ENCODE measurements around the gene COL4A4. TPM values are rescaled to one million over a fixed set of nuclear protein-coding genes. Genes with fewer than 3 reads are reported as not detected.

Gene COL4A4
- total and polyA plus RNA-seq, 2 experiments from 2014 or later = 1.3 to 3.1 TPM

DNA sequence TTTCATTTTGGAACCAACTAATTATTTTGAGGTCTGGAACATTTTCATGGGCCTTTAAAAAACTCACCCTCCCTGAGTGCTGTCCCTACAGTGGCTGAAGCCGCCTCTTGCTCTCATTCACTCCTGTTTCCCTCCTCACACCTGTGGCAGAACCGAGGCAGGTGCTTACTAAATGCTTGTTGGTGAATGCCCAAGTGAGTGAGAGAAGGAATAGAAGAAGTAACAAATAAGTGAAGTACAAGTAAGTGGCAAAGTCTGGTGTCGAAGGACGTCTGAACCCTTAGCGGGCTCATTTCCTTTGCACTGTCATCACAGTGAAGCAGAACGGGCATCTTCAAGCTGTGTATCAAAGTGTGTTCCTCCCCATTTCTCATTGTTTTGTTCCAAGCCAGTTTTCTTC is 192.9 kb downstream of the COL4A4 start (continued):
- TF ChIP-seq POLR2AphosphoS5 (IDR thresholded peaks at IDR 0.05; ENCODE audit: low read depth) (no peak), STAT1 (IDR thresholded peaks at IDR 0.05; ENCODE audit: unreplicated experiment) (no peak), NANOG (IDR thresholded peaks at IDR 0.05; ENCODE audit: borderline replicate concordance) (no peak), ZNF331 (CRISPR knock-in tag; IDR thresholded peaks at IDR 0.05; ENCODE audit: low read depth) (no peak), CREB1 (CRISPR knock-in tag; IDR thresholded peaks at IDR 0.05; ENCODE audit: low read depth) (no peak)
- TF ChIP-seq, protein P1, sequence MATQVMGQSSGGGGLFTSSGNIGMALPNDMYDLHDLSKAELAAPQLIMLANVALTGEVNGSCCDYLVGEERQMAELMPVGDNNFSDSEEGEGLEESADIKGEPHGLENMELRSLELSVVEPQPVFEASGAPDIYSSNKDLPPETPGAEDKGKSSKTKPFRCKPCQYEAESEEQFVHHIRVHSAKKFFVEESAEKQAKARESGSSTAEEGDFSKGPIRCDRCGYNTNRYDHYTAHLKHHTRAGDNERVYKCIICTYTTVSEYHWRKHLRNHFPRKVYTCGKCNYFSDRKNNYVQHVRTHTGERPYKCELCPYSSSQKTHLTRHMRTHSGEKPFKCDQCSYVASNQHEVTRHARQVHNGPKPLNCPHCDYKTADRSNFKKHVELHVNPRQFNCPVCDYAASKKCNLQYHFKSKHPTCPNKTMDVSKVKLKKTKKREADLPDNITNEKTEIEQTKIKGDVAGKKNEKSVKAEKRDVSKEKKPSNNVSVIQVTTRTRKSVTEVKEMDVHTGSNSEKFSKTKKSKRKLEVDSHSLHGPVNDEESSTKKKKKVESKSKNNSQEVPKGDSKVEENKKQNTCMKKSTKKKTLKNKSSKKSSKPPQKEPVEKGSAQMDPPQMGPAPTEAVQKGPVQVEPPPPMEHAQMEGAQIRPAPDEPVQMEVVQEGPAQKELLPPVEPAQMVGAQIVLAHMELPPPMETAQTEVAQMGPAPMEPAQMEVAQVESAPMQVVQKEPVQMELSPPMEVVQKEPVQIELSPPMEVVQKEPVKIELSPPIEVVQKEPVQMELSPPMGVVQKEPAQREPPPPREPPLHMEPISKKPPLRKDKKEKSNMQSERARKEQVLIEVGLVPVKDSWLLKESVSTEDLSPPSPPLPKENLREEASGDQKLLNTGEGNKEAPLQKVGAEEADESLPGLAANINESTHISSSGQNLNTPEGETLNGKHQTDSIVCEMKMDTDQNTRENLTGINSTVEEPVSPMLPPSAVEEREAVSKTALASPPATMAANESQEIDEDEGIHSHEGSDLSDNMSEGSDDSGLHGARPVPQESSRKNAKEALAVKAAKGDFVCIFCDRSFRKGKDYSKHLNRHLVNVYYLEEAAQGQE (IDR thresholded peaks at IDR 0.05; ENCODE audit: unreplicated experiment) = no peak

- Histone ChIP-seq H3K4me3 (no peak overlapping the region), H3K4me2 (no peak overlapping the region), H3K79me2 (replicated peaks; ENCODE audit: insufficient read depth) (no peaks in the 10 kb centered on the region), H3K36me3 (ENCODE audit: insufficient read depth) (no peaks in the 10 kb centered on the region), H3K4me1 (ENCODE audit: insufficient read depth) (no peaks in the 10 kb centered on the region), H2AFZ (no peak overlapping the region), H3K9me2 (ENCODE audit: insufficient read depth) (no peaks in the 10 kb centered on the region), H3K27ac (ENCODE audit: low read depth) (no peak overlapping the region), H4K20me1 (replicated peaks; ENCODE audit: insufficient read depth) (no peaks in the 10 kb centered on the region), H3F3A (replicated peaks; ENCODE audit: low read depth) (no peaks in the 10 kb centered on the region), H3K27me3 (ENCODE audit: insufficient read depth) (no peaks in the 10 kb centered on the region)
- Mint-ChIP-seq H3K4me3 (no peak overlapping the region), H3K9me3 (no peaks in the 10 kb centered on the region), H3K27me3 (ENCODE audit: insufficient read depth, low read depth, poor library complexity) (peaks cover 2% of the 10 kb centered on the region), H3K27ac (no peak overlapping the region), H3K36me3 (ENCODE audit: low read depth) (no peaks in the 10 kb centered on the region), H3K4me1 (no peaks in the 10 kb centered on the region)
- DNase-seq (ENCODE audit: low spot score) (no peak), ATAC-seq (no peak)
- TF ChIP-seq EZH2 (IDR thresholded peaks at IDR 0.05; ENCODE audit: low read depth, unreplicated experiment) = no peak
- no peak for TF ChIP-seq POLR2AphosphoS5 (IDR thresholded peaks at IDR 0.05; ENCODE audit: low read depth)
- no peak for TF ChIP-seq NANOG (IDR thresholded peaks at IDR 0.05; ENCODE audit: borderline replicate concordance)
- TF ChIP-seq CREB1 (CRISPR knock-in tag; IDR thresholded peaks at IDR 0.05; ENCODE audit: low read depth) = no peak
- no peak for TF ChIP-seq CTCF (conservative IDR thresholded peaks at IDR 0.05; ENCODE audit: low read depth in 2 of 2)
- TF ChIP-seq, protein P2, sequence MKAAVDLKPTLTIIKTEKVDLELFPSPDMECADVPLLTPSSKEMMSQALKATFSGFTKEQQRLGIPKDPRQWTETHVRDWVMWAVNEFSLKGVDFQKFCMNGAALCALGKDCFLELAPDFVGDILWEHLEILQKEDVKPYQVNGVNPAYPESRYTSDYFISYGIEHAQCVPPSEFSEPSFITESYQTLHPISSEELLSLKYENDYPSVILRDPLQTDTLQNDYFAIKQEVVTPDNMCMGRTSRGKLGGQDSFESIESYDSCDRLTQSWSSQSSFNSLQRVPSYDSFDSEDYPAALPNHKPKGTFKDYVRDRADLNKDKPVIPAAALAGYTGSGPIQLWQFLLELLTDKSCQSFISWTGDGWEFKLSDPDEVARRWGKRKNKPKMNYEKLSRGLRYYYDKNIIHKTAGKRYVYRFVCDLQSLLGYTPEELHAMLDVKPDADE (IDR thresholded peaks at IDR 0.05) = no peak
Measured at GRCh38 chr2:226970362-226970761, 193.6 kb downstream of the COL4A4 start.
